Middle frontal gyrus (tissue), 1 donor: ENCODE measurements around the gene SVIL.
"Not testable (repeated sequence)": the region's sequence is repeated elsewhere in the genome, so short reads cannot be mapped to it uniquely, and the experiment has no call there.

Source experiments
- DNase-seq: peaks from one replicate; pipeline ENCODE4 v3.0.0-alpha.2; 2015; ENCODE audit warnings: low spot score; ENCODE audit errors: extremely low spot score

The SVIL gene

DNA sequence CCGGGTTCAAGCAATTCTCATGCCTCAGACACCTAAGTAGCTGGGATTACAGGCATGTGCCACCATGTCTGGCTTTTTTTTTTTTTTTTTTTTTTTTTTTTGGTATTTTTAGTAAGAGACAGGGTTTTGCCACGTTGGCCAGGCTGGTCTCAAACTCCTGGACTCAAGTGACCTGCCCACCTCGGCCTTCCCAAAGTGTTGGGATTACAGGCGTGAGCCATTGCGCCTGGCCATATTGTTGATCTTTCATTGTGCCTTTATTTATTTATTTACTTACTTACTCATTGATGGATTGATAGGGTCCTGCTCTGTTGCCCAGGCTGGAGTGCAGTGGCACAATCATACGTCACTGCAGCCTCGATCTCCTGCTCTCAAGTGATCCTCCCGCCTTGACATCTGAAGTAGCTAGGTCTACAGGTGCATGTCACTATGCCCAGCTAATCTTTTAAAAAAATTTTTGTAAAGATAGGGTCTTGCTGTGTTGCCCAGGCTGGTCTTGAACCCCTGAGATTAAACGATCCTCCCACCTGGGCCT, 30.4 kb downstream of the SVIL start:
- DNase-seq = no peak

DNA sequence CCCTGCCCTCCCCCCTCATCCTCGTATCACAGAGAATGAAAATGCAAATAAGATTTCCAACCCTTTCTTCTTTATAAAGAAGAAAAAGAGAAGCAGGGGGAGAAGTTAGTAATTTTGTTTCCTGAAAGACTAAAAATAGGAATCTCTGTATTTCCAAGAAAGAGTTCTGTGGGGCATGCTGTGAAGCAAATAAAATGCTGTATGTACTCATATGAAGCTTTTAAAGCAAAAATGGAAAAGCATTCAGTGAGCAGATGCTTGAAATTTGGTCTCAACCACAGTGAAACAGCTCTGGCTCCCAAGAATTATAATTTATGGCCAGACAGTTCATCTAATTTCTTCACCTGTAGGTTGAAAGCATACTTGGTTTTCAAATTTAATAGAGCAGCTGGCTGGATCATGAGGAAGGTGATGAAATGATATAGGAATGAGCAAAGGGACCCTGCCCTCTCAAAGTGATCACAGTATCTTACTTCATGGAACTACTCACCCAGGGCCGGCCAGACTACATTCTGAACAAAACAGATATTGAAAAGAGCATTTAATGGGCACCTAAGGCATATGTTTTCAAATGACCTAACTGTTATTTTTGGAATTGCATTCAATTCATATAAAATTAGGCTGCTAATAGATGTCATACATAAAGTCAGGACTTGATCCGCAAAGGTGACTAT, 31.4 kb downstream of the SVIL start:
- no peak for DNase-seq

- DNase-seq = no peak
Measured at GRCh38 chr10:29600821-29601220, 34.0 kb downstream of the SVIL start.

GRCh38 chr10:29600067-29600466, 34.7 kb downstream of the SVIL start:
- no peak for DNase-seq

GRCh38 chr10:29598851-29599311, 35.9 kb downstream of the SVIL start:
- no peak for DNase-seq

GRCh38 chr10:29596826-29597225, 37.9 kb downstream of the SVIL start:
- DNase-seq = no peak

DNA sequence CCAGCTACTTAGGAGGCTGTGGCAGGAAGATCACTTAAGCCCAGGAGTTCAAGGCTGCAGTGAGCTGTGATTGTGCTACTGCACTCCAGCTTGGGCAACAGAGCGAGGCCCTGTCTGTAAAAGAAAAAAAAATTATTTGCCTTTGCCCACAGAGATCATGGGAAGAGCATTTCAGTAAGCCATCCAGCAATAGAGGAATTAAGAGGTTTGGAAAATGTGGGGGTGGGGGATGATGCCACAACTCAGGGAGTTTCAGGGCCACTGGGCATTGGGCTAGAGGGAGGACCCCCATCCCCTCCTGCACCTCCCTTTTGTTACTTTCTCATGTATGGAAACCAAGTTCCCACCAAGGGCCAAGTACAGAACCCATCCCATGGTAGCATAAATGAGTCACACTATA, 38.4 kb downstream of the SVIL start:
- no peak for DNase-seq

DNA sequence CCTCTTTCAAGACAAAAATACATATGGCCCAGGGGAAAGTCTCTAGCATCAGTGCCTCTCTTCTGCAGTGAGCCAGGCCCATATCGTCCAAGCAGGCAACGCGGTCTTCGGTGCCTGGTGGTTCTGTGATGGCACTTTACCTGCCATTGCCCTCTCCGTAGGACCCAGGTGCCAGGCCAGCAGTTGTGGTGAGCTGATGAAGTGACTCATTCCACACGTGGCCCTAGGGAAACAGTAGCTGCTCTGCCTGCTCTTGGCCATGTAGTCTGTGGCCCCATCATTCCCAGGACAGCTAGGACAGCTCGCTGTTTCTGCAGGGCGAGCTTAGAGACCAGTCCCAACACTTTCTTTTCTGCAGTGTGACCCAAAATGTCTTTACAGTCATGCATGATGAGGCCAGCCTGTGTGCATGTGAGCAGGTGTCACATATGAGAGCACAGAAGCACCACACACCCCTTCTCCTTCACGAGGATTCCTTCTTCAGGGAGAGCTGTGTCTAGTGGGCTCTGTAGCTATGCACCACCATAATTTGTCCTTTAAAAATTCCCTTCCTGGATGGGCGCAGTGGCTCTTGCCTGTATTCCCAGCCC, 39.0 kb downstream of the SVIL start:
- no peak for DNase-seq

DNA sequence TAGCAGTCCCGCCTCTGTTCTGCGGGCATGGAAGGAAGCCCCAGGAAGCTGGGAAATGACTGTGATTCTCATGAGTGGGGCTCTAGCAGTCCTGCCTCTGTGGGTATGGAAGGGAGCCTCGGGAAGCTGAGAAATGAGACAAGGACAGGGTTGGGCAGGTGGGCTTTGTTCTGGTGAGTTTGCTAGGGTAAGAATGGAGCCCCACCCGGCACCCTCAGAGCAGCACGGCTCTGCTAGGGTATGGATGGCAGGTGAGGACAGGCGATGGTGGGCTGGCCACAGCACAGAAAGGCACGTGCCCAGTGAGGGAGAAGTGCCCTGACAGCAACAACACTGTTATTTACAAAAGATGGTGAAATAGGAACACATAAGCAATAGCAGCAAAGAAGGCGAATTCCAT, 39.6 kb downstream of the SVIL start:
- DNase-seq = no peak

DNA sequence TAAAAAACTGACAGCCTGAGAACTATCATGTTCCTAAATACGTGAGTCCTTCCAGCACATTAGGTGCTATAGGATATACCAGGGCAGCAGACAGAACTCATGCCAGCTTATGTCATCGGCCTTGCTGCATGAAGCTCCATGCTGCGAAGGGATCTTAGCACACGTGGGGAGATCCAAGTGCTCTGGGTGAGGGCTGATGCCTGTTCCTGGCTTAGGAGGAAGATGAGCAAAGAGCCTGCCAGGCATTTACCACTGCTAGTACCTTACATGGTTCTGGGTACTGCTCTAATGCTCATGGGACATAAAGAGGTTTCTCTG, 43.2 kb downstream of the SVIL start:
- DNase-seq = no peak

DNA sequence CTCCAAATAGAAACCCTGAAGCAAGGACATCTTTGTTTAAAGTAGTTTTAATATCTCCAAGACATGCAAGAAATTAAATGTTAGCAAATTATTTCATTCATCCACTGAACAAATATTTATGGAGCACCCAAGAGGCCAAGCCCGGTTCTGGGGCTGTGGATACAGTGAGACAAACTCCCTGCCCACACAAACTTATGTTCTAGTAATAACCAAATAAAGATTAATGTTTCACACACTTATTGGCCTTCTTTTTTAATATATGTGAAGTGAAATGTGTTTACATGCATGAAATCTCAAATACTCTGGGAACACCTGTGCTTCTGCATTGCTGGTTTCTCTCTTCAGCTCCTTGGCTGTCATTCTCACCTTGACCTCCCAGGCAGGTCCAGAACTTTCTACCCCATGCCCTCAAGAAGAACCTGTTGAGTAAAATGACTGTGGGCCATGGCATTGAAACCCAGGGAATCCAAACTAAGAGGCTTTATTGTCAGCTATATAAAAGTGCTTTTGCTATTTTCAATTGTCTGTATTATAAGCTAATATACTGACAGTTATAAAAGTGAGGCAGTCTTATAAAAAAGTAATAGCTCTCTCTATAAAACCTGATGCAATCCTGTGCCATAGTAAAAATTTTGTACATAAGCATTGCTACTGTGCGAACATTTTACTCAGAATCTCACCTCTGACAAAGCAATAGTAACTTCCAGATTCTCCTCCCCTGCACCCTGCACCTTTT, 43.7 kb downstream of the SVIL start:
- DNase-seq = no peak

DNA sequence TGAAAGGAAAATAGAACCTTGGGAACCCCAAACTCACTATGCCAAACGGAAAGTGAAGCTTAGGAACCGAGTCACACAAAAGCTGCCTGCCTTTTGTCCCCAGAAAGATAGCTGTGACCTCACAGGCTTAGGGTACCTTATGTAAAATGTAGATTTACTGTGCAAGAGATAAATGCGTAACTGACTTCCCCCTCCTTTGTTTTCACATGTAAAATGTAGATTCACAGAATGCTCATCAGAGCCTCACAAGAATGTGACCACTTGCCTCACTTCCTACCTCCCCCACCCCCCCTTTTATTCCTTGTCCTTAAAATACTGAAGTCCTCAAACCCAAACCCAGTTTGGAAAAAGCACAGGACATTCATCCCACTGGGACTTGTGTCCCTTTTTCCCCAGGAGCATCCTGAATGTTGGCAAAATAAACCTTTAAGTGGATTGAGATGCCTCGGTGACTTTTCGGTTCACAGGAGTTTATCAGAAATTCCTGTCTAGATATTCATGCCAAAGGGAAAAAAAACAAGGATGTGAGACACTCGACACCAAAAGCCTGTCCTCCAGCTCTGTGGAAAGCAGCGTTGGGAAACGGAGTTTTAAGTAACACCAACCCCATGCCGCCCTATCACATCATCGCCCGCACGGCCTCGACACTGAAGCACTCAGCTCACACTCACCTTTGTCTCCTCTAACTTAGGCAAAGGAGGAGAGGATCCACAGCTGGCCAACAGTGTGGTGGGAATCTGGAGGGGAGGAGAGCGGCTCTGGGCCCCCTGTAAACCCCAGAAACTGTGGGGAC, 45.9 kb downstream of the SVIL start:
- DNase-seq = no peak

GRCh38 chr10:29587750-29588628, 46.8 kb downstream of the SVIL start:
- DNase-seq = not testable (repeated sequence)

GRCh38 chr10:29587102-29587749, 47.5 kb downstream of the SVIL start:
- DNase-seq = not testable (repeated sequence)

DNA sequence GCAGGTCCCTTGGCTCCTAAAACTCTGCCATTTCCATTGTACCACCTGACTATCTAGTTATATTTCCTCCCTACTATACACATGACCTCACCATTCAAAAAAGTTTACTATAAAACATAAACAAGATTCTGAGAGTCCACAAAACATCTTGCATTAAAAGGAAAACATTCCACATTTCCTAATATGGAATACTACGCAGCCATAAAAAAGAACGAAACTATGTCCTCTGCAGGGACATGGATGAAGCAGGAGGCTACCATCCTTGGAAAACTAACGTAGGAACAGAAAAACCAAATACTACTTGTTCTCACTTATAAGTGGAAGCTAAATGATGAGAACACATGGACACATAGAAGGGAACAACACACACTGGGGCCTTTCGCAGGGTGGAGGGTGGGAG, 48.3 kb downstream of the SVIL start:
- no peak for DNase-seq

GRCh38 chr10:29585488-29585976, 49.2 kb downstream of the SVIL start:
- no peak for DNase-seq

DNA sequence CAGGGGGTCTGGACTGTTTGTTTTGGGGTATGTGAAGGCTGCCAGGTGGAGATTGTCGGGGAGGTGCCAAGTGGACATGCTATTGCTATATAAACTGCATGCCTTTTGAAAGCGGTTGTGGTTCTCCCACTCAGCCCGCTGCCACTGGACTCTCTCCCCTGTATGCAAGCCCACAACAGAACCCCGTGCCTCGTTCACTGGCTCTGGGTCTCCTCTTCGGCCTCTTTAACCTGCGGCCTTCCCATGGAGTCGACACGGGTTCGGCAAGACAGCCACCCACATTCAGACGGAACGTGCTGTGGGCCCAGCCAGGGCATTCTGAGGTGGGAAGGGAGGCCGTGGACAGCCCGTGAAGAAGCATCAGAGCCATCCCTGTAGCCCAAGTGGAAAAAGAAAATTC, 50.3 kb downstream of the SVIL start:
- no peak for DNase-seq

DNA sequence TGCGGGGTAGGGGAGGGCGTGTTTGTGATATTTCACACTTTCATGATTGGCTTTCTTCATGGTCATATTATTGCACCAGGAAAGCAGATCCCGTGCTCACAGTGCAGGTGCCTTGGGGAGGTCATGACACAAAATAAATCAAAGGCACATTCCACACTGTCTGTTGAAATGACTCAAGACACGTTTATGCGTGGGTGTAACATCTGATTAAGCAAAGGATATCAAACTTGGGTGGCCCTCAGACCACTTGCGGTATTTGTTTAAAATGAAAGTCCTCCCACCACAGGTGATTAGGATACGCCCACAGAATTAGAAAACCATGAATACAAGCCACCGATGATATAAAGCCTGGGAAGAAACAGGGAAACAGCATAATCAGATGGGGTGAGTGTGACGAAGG, 51.1 kb downstream of the SVIL start:
- no peak for DNase-seq

- DNase-seq = not testable (repeated sequence)
Measured at GRCh38 chr10:29582769-29583168, 52.0 kb downstream of the SVIL start.

DNA sequence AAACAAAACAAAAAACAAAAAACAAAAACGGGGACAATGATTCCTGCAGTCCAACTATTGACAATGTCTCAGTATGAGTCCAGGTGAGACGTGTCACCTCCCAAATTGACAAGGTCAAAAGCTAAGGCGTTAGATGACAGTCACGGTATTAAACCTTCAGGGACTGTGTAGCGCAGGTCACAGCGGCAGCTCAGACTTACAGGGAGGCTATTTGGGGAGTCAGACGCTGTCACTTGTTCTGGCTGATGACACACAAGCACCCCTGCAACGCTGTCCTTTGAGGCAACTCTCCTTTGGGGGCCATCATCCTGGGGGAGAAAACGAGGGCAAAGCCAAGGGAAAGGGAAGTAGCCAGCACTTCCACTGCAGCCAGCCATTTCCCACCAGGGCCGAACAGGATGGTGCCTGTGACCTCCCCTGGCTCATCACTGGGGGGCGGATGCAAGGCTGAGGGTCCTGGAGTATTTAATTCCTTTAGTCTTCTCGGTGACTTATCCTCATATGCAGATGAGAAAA, 55.3 kb downstream of the SVIL start:
- DNase-seq = no peak
